Measurements from ENCODE around the gene FOXO3.

FOXO3 gene

GRCh38 chr6:108597572-108598304 is 37.0 kb downstream of the FOXO3 start:
- no peak for DNase-seq (ENCODE audit: low read depth)

- peak; percentile 57 for DNase-seq (ENCODE audit: low read depth)
Measured at GRCh38 chr6:108598305-108598863, 37.7 kb downstream of the FOXO3 start.

- DNase-seq (ENCODE audit: low read depth): no peak
Measured at GRCh38 chr6:108604156-108604555, 43.4 kb downstream of the FOXO3 start.

GRCh38 chr6:108606250-108606690 is 45.6 kb downstream of the FOXO3 start:
- DNase-seq (ENCODE audit: low read depth): no peak

- no peak for DNase-seq (ENCODE audit: low read depth)
Measured at GRCh38 chr6:108608453-108609275, 47.9 kb downstream of the FOXO3 start.

- DNase-seq (ENCODE audit: low read depth): peak; percentile 69
Measured at GRCh38 chr6:108609276-108609769, 48.6 kb downstream of the FOXO3 start.

- no peak for DNase-seq (ENCODE audit: low read depth)
Measured at GRCh38 chr6:108610270-108610839, 49.6 kb downstream of the FOXO3 start.

- DNase-seq (ENCODE audit: low read depth): no peak
Measured at GRCh38 chr6:108610957-108611586, 50.4 kb downstream of the FOXO3 start.

GRCh38 chr6:108612852-108613251 is 52.1 kb downstream of the FOXO3 start:
- no peak for DNase-seq (ENCODE audit: low read depth)

GRCh38 chr6:108616544-108616943 is 55.8 kb downstream of the FOXO3 start:
- DNase-seq (ENCODE audit: low read depth): no peak

- no peak for DNase-seq (ENCODE audit: low read depth)
Measured at GRCh38 chr6:108616973-108617372, 56.3 kb downstream of the FOXO3 start.

- no peak for DNase-seq (ENCODE audit: low read depth)
Measured at GRCh38 chr6:108618623-108619152, 58.0 kb downstream of the FOXO3 start.

GRCh38 chr6:108619431-108620197 is 58.9 kb downstream of the FOXO3 start:
- peak; percentile 61 for DNase-seq (ENCODE audit: low read depth)

GRCh38 chr6:108621117-108621516 is 60.4 kb downstream of the FOXO3 start:
- peak; percentile 92 for DNase-seq (ENCODE audit: low read depth)

GRCh38 chr6:108622641-108623298 is 62.1 kb downstream of the FOXO3 start:
- peak; percentile 90 for DNase-seq (ENCODE audit: low read depth)

GRCh38 chr6:108623995-108624394 is 63.3 kb downstream of the FOXO3 start:
- DNase-seq (ENCODE audit: low read depth): no peak

GRCh38 chr6:108625581-108625980 is 64.9 kb downstream of the FOXO3 start:
- DNase-seq (ENCODE audit: low read depth): no peak

- DNase-seq (ENCODE audit: low read depth): no peak
Measured at GRCh38 chr6:108626777-108627176, 66.1 kb downstream of the FOXO3 start.

- DNase-seq (ENCODE audit: low read depth): peak; percentile 68
Measured at GRCh38 chr6:108627692-108628550, 67.2 kb downstream of the FOXO3 start.

Measured in ELR (cell line).